Breast epithelium (tissue), 3 donors: ENCODE data around the gene CMPK1.

Source experiments
- CTCF ChIP-seq, 3 donors: fragments of 450-650 bp; IDR thresholded peaks; one replicate each; pipeline ENCODE4 v1.5.1; 2016 to 2017; ENCODE audit warnings: antibody characterized with exemption in 3 of 3, mild to moderate bottlenecking in 3 of 3, moderate library complexity in 3 of 3
- POLR2AphosphoS5 ChIP-seq, 3 donors: sonication (generic); formaldehyde crosslinking; IDR thresholded peaks; one replicate each; pipeline ENCODE4 v1.6.1; 2017; ENCODE audit warnings: antibody characterized with exemption in 3 of 3

- TF ChIP-seq CTCF (IDR thresholded peaks at IDR 0.05): no peak
- no peak for TF ChIP-seq POLR2AphosphoS5 (IDR thresholded peaks at IDR 0.05)
Observed at GRCh38 chr1:47374501-47374900, 40.9 kb downstream of the CMPK1 start.
